Right lobe of liver (tissue), 6 donors: ENCODE data around the gene ADI1. TPM values are rescaled to one million over a fixed set of nuclear protein-coding genes. Genes with fewer than 3 reads are reported as not detected.
"Not testable (repeated sequence)": the region's sequence is repeated elsewhere in the genome, so short reads cannot be mapped to it uniquely, and the experiment has no call there.

ENCODE experiments used
- ATAC-seq, 4 donors: fragments of 200-7000 bp; cut with Tn5 transposase; one replicate each; pipeline ENCODE4 v1.9.1; 2020; ENCODE audit warnings: mild to moderate bottlenecking in 4 of 4, moderate library complexity in 4 of 4
- DNase-seq, 3 donors: peaks; one replicate each; pipeline ENCODE4 v3.0.0-alpha.2; 2020
- H3K27ac ChIP-seq, 3 donors: fragments of 200-600 bp; one replicate each; pipeline ENCODE4 v1.8.0; 2022
- H3K27me3 ChIP-seq, 2 donors: fragments of 200-600 bp; one replicate each; pipeline ENCODE4 v1.8.0; 2022
- H3K36me3 ChIP-seq, 4 donors: fragments of 200-600 bp; sonication (generic) in 1 of 4; one replicate each; pipeline versions ENCODE4 v1.5.1 to v1.8.0; 2017 to 2022; ENCODE audit warnings: control low read depth in 1 of 4
- H3K4me1 ChIP-seq, 4 donors: fragments of 200-600 bp; sonication (generic) in 1 of 4; one replicate each; pipeline versions ENCODE4 v1.5.1 to v1.8.0; 2017 to 2022; ENCODE audit warnings: control low read depth in 1 of 4
- H3K4me3 ChIP-seq, 3 donors: fragments of 200-600 bp; one replicate each; pipeline ENCODE4 v1.8.0; 2022
- H3K9me3 ChIP-seq, 4 donors: fragments of 200-600 bp; sonication (generic) in 1 of 4; one replicate each; pipeline versions ENCODE4 v1.5.1 to v1.8.0; 2017 to 2022; ENCODE audit warnings: control low read depth in 1 of 4
- POLR2A ChIP-seq: fragments of 450-650 bp; IDR thresholded peaks from one replicate; pipeline ENCODE4 v1.6.1; 2017; ENCODE audit warnings: antibody characterized with exemption, mild to moderate bottlenecking
- WGBS: methylation state at CpG from one replicate; pipeline ENCODE4 v1.1.6; 2018; ENCODE audit warnings: low coverage, low lambda C conversion rate; ENCODE audit not compliant: insufficient coverage; ENCODE audit errors: missing lambda C conversion rate; 5-methylcytosine and 5-hydroxymethylcytosine counted together
- intact Hi-C, 2 donors: fragments of 100-400 bp; cut with DNase I; formaldehyde crosslinking; loops; one replicate each; pipeline versions ENCODE4 v1.11.2 to v1.14.1; 2022
- total RNA-seq, 6 experiments: library from RNA; depleted of rRNA in 2 of 6; stranded (reverse); fragments of >200 nt in 2 of 6; fragmentation: NEBNext Ultra II Directional in 3 of 6; extraction: Animal tissue kit (Norgen Biotek cat#: 25700) in 3 of 6; gene quantifications; one replicate each; pipeline versions ENCODE4 v1.1.0 to v1.2.4, GENCODE V29; 2016 to 2023
- TF ChIP-seq, protein P1 (sequence below), 4 donors: fragments of 200-600 bp in 3 of 4; fragments of 450-650 bp in 1 of 4; IDR thresholded peaks; one replicate each; pipeline versions ENCODE4 v1.5.1 to v1.8.0; 2016 to 2022; ENCODE audit warnings: antibody characterized with exemption in 4 of 4, mild to moderate bottlenecking in 2 of 4
- donor health status: DM: no; HTN: yes; CAD: no.
- donor health status: DM: no; HTN: no; CAD: no.
- donor health status: DM: no; HTN: no; CAD: no.
- donor health status: DM: no; HTN: yes; CAD: no.
- donor health status: DM: no; HTN: yes; CAD: no.

The ADI1 gene
- total RNA-seq, 6 experiments from 2014 or later = 165 to 470 (median 246) TPM

DNA sequence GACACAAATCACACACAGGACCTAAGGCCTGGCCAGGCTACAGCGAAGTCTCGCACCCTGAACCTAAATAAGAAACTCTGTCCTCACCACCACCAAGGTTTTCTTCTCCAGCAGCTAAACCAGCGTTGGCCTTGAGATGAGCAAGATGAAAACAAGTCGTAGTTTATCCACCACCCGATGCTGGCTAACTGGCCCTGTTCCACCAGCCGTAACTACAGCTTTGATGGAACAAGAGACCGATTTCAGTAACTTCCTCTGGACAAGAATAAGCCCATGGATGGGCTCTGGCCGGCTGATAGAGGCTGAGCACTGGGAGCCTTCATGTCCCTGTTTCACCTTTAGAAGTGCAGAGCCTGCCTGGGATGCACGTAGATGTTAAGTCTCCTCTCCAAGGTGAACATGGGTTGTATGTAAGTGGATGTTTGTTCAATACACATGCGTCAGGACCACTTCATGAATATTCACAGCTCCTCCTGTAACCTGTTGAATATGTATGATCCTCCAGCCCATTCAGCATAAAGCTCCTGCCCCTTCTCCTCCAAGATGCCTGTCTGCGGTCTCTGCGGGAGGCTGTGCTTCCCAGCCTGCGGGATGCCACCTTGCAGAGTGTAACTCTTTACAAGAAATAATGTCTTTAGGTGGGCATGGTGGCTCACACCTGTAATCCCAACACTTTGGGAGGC is 24.2 kb downstream of the ADI1 start:
- ATAC-seq = no peak
- no peak for TF ChIP-seq POLR2A
- TF ChIP-seq, protein P1, sequence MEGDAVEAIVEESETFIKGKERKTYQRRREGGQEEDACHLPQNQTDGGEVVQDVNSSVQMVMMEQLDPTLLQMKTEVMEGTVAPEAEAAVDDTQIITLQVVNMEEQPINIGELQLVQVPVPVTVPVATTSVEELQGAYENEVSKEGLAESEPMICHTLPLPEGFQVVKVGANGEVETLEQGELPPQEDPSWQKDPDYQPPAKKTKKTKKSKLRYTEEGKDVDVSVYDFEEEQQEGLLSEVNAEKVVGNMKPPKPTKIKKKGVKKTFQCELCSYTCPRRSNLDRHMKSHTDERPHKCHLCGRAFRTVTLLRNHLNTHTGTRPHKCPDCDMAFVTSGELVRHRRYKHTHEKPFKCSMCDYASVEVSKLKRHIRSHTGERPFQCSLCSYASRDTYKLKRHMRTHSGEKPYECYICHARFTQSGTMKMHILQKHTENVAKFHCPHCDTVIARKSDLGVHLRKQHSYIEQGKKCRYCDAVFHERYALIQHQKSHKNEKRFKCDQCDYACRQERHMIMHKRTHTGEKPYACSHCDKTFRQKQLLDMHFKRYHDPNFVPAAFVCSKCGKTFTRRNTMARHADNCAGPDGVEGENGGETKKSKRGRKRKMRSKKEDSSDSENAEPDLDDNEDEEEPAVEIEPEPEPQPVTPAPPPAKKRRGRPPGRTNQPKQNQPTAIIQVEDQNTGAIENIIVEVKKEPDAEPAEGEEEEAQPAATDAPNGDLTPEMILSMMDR (IDR thresholded peaks at IDR 0.05) = no peak
- Histone ChIP-seq H3K9me3 (no peaks in the 10 kb centered on the region), H3K4me3 (no peak overlapping the region), H3K4me1 (peaks cover 0 to 3% (median 0%) of the 10 kb centered on the region in 4 donors), H3K36me3 (peaks cover 6 to 53% (median 33%) of the 10 kb centered on the region in 4 donors), H3K27me3 (no peaks in the 10 kb centered on the region), H3K27ac (no peak overlapping the region)
- intact Hi-C loops = no loop called here
- DNase-seq = peak in 1 of 3 donors; percentile 17
- 89% methylated on average over 5 of the region's 13 CpGs for WGBS

DNA sequence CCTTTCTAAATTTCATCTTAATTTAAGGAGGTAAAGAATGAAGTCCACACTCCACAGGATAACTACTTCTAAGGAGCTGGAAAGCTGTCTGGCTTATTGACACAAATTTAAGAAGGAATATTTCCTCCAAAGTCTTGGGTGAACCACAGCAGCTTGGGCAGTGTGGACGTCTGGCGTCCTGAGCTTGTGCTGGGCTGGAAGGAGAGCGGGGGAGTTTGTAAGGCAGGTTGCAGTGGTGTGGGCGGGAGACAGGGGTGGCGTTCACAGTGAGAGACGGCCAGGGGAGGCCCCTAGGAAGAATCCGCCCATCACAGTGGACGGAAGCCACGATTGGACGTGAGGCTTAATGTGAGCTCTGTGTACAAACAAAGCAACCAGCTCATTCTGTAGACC is 25.7 kb downstream of the ADI1 start:
- DNase-seq = peak in 1 of 3 donors; percentile 46
- H3K9me3 ChIP-seq = no peaks in the 10 kb centered on the region
- H3K36me3 ChIP-seq = peaks cover 4 to 38% (median 21%) of the 10 kb centered on the region in 4 donors
- ATAC-seq = peak; percentile 54 to 68 (median 62)
- intact Hi-C loops = no loop called here
- H3K27me3 ChIP-seq = no peaks in the 10 kb centered on the region
- no peak overlapping the region for H3K4me3 ChIP-seq
- peaks cover 0 to 3% (median 0%) of the 10 kb centered on the region in 4 donors for H3K4me1 ChIP-seq
- TF ChIP-seq POLR2A = no peak
- TF ChIP-seq, protein P1 (IDR thresholded peaks at IDR 0.05) = no peak
- WGBS = 51% methylated on average over 9 of the region's 10 CpGs
- H3K27ac ChIP-seq = peak overlapping the region in 1 of 3 donors; percentile 18

DNA sequence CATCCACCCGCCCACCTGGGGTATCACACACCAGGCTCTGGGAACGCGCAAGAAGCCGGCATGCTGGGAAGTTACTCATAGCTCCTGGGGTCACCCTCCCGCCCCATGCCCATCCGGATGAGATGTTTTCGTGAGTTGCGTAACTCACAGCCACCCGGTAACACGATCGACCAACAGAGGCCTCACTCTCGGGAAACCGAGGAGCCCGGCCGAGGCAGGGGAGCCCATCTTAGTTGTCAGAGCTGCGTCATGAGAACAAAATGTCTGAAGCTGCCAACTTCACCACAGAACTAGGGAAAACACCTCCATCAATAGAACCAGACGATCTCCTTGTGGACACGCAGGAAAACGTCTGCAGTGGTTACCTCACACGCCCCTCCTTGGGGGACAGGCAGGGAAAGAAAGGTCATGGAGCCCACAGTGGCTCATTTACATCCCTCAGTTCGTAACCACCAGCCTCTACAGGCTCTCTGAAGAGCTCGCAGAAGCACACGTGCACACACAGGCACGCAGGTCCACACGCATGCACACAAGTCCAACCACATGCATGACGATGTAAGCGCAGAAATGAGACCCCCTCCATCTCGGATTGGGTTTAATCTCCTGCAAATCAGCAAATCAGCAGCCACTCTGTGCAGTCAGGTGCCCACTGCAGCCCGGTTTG is 26.2 kb downstream of the ADI1 start:
- TF ChIP-seq, protein P1 (IDR thresholded peaks at IDR 0.05) = no peak
- TF ChIP-seq POLR2A = no peak
- no peaks in the 10 kb centered on the region for H3K9me3 ChIP-seq
- H3K27me3 ChIP-seq = no peaks in the 10 kb centered on the region
- H3K4me1 ChIP-seq = peaks cover 0 to 3% (median 0%) of the 10 kb centered on the region in 4 donors
- 64% methylated on average over 14 of the region's 29 CpGs for WGBS
- no peak overlapping the region for H3K4me3 ChIP-seq
- H3K27ac ChIP-seq = peak overlapping the region in 1 of 3 donors; percentile 18
- H3K36me3 ChIP-seq = peaks cover 0 to 33% (median 18%) of the 10 kb centered on the region in 4 donors
- intact Hi-C loops = no loop called here
- ATAC-seq = peak in 3 of 4 donors; percentile 8 to 22 (median 8)
- DNase-seq = peak in 1 of 3 donors; percentile 42

DNA sequence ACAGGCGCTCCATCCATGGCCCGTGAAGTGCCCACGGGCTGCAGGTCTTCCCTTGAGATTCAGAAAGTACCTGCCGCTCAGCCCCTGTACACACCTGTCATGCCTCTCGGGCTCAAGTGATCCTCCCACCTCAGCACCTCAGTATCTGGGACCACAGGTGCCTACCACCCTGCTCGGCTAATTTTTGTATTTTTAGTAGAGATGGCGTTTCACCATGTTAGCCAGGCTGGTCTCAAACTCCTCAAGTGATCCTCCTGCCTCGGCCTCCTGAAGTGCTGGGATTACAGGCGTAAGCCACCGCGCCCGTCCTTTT is 26.9 kb downstream of the ADI1 start:
- not testable (repeated sequence) for ATAC-seq

More for the DNA sequence above, 26.9 kb downstream of the ADI1 start:
- H3K27ac ChIP-seq, H3K4me1 ChIP-seq, H3K27me3 ChIP-seq, H3K4me3 ChIP-seq, intact Hi-C loops, DNase-seq, H3K9me3 ChIP-seq: not testable (repeated sequence)
- H3K36me3 ChIP-seq = peaks cover 0 to 26% (median 15%) of the 10 kb centered on the region in 4 donors
- WGBS = 80% methylated on average over 6 of the region's 12 CpGs
